HG03432 (cell line): ENCODE results near the gene LIMA1.
A peak's percentile ranks its signal among the peaks of the same experiment; 100 is the strongest.
"Not testable (repeated sequence)": the region's sequence is repeated elsewhere in the genome, so short reads cannot be mapped to it uniquely, and the experiment has no call there.

Experiments used
- ATAC-seq: cut with Tn5 transposase; IDR thresholded peaks from one replicate; pipeline ENCODE4 v1.9.1; 2021; ENCODE audit warnings: mild to moderate bottlenecking, moderate library complexity; ENCODE audit not compliant: unreplicated experiment

The LIMA1 gene

DNA sequence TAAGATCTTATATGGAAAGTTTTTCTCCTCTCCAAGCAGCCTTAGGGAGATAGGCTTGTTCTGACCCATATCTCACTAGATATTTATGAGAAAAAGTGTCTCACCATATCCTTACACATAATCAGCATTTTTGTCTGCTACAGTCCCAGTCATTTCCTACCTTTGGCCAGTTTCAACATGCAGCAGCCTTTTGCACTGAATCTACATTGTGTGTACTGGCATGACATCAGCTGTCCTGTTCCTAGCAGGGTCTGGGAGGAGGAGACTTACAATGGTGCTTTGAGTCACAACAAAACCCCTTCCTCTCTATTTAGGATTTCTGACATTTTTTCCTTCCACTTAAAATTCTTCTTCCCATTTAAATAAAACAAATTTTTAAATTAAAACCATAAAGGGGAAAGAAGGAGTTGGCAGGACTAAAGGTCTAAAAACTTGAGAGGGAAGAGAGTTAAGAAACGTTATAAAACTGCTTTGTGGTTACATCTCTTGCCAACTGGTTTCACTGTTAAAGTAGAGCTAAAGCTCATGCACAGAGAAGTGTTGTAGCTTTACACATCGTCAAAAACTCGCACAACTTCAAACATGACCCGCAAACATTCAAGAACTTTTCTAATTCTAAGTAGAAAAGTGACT, 62.8 kb downstream of the LIMA1 start:
- ATAC-seq, result peak; percentile 48

DNA sequence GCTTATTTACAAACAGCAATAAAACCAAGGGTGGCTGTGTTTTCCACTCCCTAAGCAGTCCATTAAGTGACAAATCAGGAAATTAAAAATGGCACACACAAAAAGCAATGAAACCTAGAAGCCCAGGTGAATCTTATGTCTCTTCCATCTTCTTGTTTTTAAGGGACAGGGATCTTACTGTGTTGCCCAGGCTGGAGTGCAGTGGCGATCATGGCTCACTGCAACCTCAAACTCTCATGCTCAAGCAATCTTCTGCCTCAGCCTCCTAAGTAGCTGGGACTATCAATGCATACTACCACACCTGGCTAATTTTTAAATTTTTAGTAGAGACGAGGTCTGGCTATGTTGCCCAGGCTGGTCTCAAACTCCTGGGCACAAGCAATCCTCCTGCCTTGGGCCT, 63.8 kb downstream of the LIMA1 start:
- ATAC-seq, result no peak

GRCh38 chr12:50219001-50219400, 64.3 kb downstream of the LIMA1 start:
- not testable (repeated sequence) for ATAC-seq

DNA sequence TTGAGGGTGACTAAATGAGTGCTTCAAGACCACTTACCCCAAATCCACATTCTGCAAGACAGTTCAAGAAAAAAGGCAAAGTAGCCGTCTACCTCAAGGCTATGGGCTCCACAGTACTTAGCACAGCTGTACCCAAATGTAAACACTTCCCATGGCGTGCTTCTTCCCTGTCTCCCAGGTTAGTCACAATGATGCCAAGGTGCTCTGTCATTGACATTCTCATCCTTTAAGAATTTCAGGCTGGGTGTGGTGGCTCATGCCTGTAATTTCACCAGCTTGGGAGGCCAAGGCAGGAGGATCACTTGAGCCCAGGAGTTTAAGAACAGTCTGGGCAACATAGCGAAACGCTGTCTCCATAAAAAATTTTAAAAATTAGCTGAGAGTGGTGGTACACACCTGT, 64.9 kb downstream of the LIMA1 start:
- ATAC-seq, result no peak

GRCh38 chr12:50217202-50217601, 66.1 kb downstream of the LIMA1 start:
- ATAC-seq, result no peak

GRCh38 chr12:50215033-50215432, 68.3 kb downstream of the LIMA1 start:
- no peak for ATAC-seq

DNA sequence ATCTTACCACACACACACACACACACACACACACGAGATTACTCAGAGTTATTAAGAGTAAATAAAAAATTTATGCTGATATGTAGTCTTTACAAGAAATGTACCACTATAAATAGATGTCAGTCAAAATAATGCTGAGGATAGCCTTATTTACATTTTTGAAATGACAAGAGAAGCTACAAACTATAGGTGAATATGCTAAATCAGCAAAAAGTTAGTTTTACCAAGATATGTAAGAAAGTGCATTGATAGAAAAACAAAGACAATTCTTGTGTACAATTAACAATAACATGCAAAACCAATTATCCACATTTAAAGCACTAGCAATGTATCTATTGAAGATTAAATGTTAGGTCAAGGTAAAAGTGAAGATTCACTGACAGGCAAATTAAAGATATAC, 69.3 kb downstream of the LIMA1 start:
- no peak for ATAC-seq

- no peak for ATAC-seq
These were observed 69.9 kb downstream of the LIMA1 start for GRCh38 chr12:50213439-50213838.

GRCh38 chr12:50212071-50212467, 71.3 kb downstream of the LIMA1 start:
- no peak for ATAC-seq

DNA sequence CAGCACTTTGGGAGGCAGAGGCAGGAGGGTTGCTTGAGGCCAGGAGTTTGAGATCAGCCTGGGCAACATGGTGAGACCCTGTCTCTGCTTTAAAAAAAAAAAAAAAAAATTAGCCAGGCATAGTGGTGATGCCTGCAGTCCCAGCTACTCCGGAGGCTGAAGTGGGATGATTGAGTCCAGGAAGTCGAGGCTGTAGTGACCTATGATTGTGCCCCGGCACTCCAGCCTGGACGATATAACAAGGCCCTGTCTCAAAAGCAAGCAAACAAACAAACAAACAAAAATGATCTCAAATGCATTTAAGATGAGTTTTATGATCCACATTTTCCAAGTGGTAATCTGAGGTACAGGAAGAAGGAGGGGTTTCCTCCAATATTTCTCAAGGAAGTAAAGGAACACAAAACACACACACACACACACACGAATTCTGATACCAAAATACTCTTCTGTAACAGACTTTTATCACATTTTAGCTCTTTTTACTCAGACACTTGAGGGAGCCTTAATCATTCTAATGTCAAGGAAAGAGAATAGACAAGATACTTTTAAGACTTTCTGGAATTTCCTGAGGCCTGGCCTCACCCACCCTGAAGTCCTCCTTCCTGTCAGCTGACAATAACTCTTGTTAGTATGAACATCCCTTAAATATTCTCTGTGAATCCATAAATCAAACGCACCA, 71.8 kb downstream of the LIMA1 start:
- no peak for ATAC-seq

GRCh38 chr12:50207424-50207823, 75.9 kb downstream of the LIMA1 start:
- ATAC-seq, result no peak

- ATAC-seq, result no peak
These were observed 77.7 kb downstream of the LIMA1 start for GRCh38 chr12:50205648-50206047.

- no peak for ATAC-seq
These were observed 79.6 kb downstream of the LIMA1 start for GRCh38 chr12:50203691-50204090.

- no peak for ATAC-seq
These were observed 81.3 kb downstream of the LIMA1 start for GRCh38 chr12:50201987-50202521.

DNA sequence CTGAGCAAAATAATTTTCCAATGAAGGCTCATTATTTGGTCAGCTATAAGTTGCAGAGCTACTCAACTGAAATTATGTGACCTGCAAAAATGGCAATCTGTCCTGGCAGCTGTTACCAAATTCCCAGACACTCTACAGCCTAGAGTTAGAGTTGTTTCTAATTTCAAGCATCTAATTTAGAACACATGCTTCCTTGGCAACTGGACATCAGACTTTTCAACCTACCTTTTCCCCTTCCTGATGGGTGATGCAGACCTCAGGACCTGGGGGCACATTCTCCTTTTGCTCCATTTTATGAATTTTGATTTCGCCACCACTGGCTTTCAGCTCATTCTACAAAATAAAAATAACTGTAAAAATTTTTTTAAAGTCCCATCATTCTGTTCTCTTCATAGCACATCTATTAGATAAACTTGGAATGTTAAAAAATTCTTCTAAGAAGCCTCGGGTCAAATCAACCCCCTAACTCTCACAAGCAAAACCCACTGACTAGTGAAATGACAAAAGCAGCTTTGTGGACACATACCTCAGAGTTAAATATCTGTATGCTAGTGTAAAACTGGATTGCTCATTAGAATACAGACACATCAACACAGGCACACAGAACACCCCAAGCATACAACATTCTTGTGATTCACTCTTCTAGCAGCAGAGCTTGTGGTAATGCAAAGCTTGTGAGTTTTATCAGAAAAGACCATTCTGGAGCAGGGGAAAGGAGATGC, 82.6 kb downstream of the LIMA1 start:
- ATAC-seq, result no peak

DNA sequence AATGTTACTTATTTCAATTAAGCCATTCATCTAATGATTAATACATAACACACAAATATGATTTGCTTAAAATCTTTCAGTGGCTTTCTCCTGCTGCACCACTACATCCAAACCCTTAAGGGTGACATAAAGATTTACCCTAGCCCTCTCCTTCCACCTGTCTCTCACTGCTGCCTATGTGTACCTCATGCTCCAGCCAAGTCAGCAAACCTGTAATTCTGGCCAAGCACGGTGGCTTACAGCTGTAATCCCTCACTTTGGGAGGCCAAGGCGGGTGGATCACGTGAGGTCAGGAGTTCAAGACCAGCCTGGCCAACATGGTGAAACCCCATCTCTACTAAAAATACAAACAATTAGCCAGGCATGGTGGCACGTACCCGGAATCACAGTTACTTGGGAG, 84.5 kb downstream of the LIMA1 start:
- ATAC-seq, result no peak

DNA sequence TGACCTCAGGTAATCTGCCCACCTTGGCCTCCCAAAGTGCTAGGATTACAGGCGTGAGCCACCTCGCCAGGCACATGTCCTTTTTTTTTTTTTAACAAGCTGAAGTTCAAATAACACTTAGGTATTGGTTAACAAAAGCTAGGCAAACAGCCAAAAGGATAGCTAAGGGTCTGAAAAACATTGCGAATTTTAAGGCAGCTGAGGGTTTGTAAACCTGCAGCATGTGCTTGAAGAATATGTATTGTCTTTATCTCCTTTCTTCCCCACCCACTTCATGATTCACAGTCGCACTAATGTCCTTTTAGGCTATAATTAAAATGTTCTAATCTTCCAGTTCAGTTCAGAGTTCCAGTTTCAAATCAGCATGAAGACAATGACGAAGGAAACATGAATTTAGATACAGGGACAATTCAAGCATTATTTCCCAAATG, 86.0 kb downstream of the LIMA1 start:
- ATAC-seq, result no peak

- ATAC-seq, result no peak
These were observed 86.8 kb downstream of the LIMA1 start for GRCh38 chr12:50196537-50196936.

GRCh38 chr12:50195832-50196231, 87.5 kb downstream of the LIMA1 start:
- ATAC-seq, result no peak

DNA sequence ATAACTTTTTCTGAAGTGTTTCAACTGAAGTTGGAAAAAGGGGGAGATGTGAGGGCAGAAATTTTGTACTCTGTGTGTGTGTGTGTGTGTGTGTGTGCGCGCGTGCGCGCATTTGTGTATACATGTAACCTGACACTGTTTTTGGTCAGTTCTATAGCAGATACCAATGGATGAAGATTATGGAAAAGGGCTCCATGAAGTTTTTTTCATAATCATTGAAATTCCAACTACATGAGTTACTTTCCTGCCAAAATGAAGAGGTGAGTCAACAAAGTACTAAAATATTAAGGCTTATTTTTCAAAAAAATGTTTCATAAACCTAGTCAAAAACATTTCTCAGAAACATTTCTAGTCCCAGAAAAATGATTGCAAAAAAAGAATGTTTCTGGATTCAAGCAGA, 90.4 kb downstream of the LIMA1 start:
- ATAC-seq, result no peak

DNA sequence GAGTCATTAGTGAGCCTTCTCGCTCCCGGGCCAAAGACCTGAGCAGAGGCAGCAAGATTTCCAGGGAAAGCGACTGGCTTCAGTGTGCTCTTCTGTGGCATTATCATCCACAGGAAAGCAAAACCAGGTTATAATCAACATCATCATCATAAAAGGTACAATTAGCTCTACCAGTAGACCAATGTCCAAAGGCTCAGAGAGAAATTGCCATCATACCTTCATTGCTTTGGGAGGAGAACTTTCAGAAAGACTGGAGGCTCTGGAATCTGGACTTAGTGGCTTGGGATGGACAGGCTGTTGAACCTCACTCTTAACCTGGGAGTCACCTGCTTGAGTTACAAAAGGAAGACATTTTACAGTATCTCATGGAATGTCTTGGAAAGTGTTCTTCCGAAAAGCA, 91.1 kb downstream of the LIMA1 start:
- no peak for ATAC-seq

GRCh38 chr12:50190859-50191258, 92.5 kb downstream of the LIMA1 start:
- no peak for ATAC-seq
